NCI-H1694 treated with DMSO at 0.1 percent for 48 hours (cell line): Measurements from ENCODE around the gene MBD3L2B.

Experiments
- DNase-seq: peaks from one replicate; lab custom pipeline; 2025; lab: John Stamatoyannopoulos, UW

MBD3L2B gene

DNA sequence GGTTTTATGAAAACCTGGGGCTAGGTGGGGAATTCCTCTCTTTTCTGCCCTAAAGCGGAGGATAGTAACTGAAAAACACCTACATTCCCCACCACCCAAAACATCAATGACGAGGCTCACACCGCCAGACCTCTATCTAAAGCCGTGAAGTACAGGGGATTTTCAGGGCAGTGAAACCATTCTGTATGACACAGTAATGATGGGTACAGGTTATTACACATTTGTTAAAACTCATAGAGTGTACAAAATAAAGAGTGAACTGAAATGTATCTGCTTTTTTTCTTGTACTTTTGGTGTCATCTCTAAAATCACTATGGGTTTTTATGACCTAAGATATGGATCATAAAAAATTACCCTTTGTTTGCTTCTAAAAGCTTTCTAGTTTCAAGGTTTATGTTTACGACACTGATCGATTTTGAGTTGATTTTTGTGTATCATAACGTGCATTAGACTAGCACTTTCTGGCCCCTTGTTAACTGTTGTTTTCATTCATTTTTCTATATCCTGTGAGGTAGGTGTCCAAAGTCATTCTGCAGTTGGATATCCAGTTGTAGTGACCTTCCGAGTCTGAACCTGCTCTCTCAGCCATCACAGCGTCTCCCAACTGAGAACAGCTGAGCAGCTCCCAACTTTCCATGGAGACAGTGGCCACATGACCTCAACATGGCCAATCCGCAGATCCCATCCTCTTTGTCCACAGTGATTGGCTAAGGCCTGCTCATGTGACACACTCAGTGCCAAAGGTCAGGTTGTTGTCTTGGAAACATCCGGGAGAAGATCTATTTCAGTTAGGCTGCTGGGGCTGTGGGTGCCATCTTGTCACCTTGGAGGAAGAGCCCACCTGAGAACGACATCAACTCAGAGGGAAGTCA, 10.3 kb downstream of the MBD3L2B start:
- DNase-seq: no peak

DNA sequence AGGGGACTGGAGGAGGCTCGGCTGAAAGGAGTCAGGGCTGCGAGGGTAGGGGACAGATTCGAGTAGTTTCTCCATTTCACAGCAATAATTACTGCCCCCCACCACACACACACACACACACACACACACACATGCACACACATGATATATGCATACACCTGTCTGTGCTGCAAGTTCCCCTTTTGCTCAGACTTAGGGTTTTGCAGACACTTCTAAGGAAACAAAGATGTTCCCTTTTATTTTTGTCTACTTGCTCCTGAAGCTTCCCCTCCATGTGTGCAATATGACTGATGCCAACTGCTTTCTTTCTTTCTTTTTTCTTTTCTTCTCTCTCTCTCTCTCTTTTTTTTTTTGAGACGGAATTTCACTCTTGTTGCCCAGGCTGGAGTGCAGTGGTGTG, 13.4 kb downstream of the MBD3L2B start:
- no peak for DNase-seq

DNA sequence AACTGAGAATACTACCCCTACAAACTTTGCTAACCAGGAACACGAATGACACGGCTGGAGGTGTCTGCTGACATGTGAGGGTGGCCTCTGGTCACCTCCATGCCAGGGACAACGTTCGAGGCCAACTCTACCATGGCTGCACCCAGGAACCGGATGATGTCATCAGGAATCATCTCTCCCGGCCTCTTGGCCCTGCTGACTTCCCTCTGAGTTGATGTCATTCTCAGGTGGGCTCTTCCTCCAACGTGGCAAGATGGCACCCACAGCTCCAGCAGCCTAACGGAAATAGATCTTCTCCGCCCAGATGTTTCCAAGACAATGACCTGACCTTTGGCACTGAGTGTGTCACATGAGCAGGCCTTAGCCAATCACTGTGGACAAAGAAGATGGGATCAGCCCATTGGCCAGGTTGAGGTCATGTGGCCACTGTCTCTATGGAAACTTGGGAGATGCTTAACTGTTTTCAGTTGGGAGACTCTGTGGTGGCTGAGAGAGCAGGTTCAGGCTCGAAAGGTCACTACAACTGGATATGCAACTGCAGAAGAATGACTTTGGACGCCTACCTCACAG, 15.0 kb downstream of the MBD3L2B start:
- DNase-seq: no peak

DNA sequence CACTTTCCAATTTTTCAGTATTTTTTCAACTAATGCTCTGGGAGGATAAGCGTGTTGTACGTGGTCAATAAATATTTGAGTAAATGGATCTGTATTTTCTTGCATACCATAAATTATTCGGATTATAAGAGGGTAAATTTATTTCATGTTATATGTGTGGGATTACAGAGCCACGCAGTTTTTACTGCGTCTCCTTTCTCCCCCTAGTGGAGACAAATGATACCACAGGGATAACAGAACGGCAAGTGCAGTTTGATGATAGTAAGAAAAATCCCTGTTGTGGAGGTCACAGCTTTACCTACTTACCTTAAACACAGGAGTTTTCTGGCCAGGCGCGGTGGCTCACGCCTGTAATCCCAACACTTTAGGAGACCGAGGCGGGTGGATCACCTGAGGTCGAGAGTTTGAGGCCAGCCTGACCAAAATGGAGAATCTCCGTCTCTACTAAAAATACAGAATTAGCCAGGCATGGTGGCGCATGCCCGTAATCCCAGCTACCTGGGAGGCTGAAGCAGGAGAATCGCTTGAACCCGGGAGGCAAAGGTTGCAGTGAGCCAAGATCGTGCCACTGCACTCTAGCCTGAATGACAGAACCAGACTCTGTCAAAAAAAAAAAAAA, 16.8 kb downstream of the MBD3L2B start:
- DNase-seq: no peak

DNA sequence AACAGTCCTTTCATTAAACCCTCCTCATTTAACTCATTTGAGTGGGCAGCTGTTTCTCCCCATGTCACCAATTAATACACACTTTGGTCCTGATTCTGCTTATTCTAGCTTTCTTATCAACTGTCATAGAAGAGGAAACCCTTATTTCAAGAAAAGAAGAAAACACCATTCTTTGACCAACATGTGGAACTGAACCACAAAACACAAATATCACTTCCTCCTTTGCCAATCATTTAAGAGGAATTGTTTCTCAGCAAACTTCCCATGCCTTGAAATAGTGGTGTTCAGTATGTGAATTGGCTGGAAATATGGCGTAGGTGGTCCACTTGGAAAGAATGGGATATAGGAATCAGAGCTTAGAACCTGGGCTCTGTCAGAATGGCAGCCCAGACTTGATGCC, 20.4 kb downstream of the MBD3L2B start:
- DNase-seq: no peak

DNA sequence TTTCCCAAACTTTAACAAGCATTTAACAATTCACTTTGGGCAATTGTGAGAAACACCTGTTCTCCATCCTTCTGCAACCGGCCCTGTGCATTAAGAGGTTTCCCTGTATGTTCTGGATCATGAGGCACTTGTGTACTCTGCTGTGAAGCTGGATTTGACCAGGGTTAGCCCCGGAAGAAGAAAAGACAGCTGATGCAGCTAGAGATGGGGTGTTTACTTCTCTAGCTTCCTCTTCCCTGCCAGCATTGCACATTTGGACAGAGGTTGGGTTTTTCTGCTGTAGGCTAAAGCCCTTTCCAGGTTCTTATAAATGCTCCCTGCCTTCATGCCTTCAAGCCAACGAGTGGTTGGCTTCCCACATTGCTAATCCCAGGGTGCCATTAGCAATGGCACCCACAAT, 20.9 kb downstream of the MBD3L2B start:
- DNase-seq: no peak

DNA sequence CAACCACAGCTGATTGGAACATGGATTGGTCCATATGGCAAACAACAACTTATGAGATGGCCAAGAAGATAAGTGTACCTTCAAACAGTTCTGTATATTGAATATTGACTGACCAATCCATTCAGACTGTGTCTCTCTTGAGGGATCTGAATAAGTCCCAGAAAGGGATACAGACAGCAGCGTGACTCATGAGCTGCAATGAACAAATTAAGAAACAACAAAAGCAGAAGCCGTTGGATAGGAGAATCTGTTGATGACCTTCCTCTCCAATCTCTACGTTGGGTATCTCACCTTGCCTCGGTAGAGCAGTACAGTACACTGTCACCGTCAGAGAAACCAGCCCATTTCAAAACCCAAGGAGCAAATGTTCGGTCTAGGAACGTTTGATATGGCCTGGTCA, 21.3 kb downstream of the MBD3L2B start:
- DNase-seq: no peak

DNA sequence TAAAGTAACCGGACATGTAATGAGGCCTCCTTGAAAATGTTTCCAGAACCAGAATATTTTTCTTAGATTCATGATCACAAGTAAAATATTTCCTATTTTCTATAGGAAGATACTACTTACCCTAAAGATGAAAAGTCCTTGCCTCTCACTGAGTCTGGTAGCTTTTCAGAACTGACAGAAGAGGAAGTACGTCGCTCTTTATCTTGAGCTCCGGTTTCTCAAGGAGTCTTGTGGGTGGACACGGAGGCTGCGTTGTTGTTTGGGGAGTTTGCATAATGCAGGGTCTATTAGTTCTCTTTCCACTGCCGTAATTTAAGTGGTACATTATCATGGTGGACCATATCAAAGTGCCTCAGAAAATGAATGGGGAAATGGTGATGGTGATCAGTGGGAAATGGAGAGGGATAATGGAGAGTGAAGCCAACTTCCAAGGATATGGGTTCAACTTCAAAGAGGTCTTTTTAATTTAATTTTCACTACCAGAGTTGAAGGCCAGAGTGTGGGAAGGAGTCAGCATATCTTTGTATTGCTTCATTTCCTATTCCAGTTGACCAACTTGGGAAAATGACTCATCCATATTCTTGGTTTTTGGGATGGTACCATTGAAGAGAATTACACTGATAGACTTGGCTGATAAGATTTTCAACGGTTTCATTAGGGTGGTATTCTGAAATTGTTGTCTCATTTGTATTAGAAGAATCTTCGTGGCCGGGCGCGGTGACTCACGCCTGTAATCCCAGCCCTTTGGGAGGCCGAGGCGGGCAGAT, 23.4 kb downstream of the MBD3L2B start:
- DNase-seq: no peak

DNA sequence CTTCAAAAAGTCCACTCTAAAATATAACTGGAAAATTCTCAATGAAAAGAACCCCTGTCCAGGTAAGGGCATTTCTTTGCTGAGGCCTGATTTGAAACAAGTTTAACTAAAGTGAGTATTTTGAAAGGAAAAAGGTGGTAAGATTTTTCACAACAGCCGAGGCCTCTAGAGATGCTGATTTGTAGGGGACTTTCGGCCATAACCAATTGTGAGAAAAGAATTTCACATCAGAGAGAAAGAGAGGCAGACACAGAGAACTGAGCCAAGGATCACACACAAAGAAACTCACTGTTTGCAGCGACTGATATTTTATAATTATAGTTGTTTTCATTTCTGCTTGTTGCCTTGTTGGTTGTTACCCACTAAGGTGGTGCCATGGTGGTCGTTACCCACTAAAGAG, 24.4 kb downstream of the MBD3L2B start:
- no peak for DNase-seq

DNA sequence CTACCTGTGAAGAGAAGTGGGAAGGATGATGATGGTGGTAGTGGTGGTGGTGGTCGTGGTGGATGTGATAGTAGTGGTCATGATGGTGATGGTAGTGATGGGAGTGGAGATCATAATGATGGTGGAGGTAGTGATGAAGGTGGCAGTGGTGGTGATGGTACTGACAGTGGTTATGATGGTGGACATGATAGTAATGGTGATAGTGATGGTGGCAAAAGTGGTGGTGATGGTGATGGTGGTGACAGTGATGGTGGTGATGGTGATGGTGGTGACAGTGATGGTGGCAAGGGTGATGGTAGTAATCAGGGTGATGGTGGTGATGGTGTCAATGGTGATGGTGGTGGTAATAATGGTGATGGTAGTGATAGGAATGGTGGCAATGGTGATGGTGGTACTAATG, 26.2 kb downstream of the MBD3L2B start:
- no peak for DNase-seq

DNA sequence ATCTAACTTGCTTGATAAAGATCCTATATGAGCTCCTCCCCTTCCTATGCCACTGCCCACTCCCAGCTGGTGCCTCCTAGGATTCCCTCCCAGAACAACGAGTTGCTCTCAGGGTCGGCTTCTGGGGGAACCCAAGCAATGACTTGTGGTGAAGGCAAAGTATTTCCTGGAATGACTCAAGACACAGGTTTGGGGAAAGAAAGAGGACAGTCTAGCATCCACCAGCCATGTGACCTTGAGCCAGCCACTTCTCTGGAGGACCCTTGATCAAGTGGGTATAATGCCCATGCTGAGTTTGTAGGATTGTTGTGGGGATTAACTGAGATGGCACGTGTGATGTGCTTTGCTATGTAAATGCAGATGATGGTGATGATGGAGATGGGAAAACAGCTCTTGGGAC, 33.0 kb downstream of the MBD3L2B start:
- no peak for DNase-seq

DNA sequence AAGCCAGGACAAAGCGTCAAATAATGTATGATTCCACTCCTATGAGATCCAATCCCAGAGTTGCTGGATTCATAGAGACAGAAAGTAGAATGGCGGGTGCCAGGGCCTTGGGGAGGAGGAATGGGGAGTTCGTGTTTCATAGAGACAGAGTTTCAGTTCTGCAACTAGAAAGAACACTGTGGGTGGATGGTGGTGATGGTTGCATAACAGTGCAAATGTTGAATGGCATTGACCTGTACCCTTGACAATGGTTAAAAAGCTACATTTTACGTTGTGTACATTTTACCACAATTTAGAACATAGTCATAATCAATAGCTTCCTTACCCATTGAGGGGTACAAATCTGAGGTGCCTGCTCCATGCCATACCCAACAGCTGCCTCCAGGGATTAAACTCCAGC, 33.4 kb downstream of the MBD3L2B start:
- DNase-seq: no peak

DNA sequence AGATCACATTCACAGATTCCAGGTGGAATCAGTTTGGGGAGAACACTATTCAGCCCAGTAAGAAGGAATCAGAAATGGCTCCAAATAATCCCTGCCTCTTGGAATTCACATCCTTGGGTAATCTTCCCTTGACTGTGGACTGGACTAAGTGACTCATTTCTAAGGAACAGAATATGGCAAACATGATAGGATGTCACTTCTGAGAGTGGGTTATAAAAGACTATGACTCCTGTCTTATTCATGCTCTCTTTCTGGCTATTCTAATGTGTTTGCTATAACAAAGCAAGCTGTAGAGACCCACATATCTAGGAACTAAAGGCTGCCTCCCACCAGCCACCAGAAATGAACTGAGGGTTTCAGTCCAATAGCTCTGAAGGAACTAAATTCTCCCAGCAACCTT, 37.8 kb downstream of the MBD3L2B start:
- DNase-seq: no peak

DNA sequence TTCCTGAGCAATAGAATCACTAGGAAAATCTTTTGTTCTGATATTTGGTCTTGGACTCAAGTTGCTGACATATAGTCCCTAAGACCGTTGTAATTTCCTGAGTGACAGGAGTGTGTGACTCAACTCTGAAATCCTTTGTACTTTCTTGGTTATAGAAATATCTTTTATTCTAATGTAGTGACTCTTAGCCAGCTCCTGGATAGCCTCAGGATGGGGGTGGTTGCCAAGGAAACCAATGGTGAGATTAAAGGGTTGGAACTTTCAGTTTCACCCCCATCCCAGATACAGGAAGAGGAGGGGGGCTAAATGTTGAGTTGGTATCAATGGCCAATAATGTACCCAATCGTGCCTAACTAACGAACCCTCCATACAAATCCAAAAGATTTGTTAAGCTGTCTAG, 41.8 kb downstream of the MBD3L2B start:
- no peak for DNase-seq

DNA sequence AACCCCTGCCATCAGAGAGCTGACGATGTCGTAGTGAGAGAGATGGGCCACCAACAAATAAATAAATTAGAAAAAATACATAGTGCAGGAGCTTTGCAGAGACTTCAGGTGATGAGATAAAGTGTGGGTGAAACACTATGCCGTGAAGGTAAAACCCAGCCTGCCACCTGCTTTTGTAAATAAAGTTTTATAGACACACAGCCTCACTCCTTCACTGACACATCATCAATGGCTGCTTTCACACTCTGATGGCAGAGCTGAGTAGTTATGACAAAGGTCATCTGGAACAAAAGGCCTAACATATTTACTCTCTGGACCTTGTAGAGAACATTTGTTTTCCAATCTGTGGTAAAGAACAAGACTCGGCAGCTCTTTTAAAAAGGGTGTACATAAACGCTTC, 45.0 kb downstream of the MBD3L2B start:
- DNase-seq: no peak

DNA sequence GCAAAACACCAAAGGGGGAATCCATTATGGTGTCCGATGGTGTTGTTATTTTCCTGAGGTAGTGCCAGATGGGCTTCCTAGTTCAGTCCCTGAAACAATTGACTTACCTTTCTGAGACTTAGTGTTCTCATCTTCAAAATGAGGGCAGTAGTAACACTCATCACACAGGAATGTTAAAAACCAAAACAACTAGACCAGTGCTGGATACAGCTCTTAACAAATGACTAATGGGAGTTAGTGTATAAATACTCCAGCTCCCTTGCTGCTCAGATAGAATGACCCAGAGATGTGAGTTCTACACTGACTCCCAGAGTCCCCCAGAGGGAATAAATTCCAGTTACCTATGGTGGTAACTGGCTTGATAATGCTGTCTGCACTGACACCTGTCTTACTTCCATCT, 49.9 kb downstream of the MBD3L2B start:
- DNase-seq: no peak

DNA sequence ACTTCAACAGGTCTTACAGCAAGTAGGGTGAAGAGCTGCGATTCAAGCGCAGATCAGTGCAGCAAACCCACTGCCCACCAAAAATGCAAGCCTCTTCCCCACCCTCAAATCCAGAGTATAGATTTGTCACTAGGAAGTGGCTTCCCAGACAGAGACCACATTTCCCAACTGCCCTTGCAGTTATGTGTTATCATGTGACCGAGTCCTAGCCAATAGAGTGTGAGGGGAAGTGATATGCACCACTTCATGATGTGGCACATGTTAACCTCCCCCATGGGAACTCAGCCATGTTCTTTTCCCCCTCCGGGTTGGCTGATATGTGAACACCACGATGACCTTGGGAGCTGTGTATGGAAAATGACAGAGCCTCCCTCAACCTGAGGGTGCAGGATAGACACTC, 50.8 kb downstream of the MBD3L2B start:
- DNase-seq: no peak

DNA sequence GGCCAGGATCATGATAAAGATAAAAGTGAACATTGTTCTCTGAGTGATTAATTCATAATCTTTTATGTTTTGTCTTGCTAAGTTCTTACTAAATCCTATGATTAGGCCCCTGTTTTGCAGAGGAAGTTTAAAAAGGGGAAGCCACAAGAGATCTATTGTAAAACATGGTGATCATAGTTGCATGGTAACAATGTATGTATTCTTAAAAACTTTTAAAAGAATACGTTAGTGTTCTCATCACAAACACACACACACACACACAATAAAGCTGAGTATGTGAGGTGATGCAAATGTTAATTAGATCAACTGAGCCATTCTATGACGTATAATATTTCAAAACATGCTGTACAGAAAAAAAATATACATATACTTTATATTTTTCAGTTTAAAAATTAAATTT, 51.2 kb downstream of the MBD3L2B start:
- DNase-seq: no peak

DNA sequence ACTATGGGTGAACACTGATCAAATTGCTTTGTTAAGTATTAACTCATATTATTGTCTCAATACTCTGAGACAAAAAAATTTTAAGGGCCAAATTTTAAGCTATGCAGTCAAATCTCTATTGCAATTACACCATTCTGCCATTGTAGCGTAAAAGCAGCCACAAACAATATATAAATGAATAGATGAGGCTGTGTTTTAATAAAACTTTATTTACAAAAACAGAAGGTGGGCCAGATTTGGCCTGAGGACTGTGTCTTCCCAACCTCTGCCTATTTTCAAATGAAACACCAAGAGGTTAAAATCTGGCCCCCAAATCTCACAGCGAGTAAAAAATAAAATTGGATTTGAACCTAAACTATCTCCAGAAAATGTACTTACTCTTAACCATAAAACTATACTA, 51.7 kb downstream of the MBD3L2B start:
- no peak for DNase-seq
